GM21619 (cell line): Measurements from ENCODE around the gene ZFP36L2.
A peak's percentile ranks its signal among the peaks of the same experiment; 100 is the strongest.
"Not testable (repeated sequence)": the region's sequence is repeated elsewhere in the genome, so short reads cannot be mapped to it uniquely, and the experiment has no call there.

Source experiments
- ATAC-seq: cut with Tn5 transposase; IDR thresholded peaks from one replicate; pipeline ENCODE4 v1.9.1; 2021; ENCODE audit not compliant: unreplicated experiment

ZFP36L2 gene

DNA sequence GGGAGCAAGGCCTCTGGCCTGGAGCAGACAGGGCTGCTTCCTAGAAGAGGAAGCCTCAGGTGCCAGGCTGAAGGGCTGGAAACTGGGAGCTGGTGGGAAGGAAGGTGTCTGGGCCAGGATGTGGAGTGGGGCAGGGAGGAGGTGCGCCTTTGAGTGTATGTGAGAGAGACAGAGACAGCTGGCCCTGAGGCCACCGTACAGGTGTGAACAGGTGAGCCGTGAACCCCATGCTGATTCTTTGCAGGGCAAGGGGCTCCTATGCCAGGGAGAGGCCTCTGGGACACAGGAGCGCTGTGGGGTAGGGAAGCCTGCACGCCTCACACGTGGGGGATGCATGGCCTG is 16.3 kb downstream of the ZFP36L2 start:
- ATAC-seq = no peak

DNA sequence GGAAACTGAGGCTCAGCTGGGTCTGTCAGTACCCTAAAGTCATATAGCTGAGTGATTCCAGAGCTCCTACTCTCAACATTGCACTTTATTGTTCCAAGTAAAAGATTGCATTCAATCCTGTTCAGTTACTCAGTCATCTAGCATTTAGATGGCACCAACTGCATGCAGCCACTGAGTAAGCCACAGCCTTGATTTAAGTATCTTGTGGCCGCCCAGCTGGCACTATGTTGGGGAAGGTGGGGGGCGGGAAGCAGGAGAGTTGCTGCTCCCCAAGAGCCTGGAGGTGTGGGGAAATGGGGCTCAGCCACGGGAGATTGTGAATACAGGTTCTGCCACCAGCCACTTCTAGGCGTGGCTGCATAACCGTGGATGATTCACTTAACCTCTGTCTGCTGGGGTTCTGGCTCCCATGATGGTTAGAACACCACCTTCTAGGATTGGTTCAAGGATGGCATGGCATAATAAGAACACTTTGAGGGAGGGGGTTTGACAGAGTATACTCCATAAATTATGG is 17.1 kb downstream of the ZFP36L2 start:
- no peak for ATAC-seq

DNA sequence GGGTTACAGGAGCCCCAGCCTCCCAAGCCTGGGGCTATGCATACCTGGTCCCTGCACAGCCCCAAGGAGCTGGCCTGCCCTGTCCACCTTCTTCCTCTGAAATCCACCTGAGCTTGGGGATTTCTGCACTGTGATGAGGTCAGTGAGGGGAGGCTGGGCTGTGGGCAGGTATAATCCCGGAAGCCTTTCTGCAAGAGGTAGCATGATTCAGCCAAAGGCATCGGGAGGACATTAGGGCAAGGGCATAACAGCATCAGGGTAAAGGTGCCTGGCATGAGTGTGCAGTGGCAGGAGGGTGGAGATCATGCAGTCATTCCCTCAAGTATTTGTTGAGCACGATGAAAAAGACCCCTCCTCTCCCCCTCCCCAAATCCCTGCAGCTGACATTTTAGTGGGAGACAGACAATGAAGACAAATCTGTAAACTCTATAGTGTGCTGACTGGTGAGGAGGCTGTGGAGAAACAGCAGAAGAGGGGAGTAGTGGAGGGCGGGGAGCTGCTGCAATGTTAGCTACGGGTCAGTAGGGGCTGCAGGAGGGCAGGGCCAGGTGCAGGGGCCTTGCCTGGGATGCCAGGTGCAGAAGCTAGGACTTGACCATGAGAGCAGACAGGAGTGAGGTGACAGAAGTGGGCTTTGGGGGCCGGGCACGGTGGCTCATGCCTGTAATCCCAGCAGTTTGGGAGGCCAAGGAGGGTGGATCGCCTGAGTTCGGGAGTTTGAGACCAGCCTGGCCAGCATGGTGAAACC is 18.7 kb downstream of the ZFP36L2 start:
- ATAC-seq = no peak

DNA sequence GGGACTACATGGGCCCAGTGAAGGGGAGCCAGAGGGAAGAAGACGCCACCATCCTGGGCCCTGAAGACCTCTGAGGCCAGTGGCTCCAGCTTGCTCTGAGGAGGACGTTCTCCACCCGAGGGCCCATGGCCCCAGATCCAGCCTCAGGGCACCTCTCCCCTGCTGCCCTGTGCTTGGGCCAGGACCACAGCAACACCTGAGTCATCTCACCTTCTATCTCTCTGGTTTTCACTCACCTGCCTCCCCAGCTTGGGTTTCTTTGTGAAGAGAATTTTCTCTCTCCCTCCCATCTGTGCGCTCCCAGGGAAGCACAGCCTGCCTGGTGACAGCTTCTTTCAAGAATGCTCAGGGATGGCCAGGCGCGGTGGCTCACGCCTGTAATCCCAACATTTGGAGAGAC is 19.8 kb downstream of the ZFP36L2 start:
- no peak for ATAC-seq

DNA sequence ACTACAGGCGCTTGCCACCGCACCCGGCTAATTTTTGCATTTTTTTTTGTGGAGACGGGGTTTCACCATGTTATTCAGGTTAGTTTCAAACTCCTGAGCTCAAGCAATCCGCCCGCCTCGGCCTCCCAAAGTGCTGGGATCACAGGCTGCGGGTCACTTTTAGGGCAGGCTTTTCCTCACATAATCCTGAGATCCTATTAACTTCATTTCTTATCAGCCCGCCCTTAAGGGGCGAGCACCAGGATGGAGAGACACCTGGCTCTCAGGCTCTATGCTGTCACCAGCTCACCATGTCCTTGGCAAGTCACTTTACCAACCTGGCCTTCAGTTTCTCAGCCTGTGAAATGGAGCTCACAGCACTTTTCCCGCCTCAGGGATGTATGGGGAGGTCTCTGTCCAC is 23.0 kb downstream of the ZFP36L2 start:
- ATAC-seq = no peak

DNA sequence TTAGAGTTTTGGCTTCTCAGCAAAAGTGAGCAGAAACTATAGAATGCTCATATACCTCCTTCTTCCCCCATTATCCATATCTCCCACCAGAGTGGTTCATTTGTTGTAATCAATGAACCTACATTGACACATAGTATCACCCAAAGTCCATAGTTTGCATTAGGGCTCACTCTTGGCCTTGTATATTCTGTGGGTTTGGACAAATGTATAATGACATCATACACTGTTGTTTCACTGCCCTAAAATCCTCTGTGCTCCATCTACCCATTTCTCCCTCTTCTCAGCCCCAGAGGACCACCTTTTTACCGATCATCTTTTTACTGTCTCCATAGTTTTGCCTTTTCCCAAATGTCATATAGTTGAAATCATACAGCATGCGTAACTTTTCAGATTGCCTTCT is 24.1 kb downstream of the ZFP36L2 start:
- ATAC-seq = no peak

DNA sequence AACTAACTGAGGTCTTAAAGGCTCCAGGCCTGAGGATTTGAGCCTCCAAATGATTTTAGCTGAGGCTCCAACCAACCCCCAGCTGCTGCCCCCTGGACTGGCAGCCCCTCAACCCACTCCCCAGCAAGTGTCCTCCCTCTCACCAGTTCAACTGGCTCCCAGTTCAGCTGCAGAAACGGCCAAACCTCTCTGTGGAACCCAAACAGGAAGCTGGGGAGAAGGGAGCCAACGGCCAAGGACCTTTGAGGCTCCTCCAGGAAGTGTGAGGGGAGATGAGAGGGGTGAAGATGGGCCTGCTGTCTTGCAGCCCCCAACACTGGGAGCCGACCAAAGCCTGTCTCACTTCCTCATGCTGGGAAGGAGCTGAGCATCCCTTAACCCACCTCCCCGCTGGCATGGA is 24.9 kb downstream of the ZFP36L2 start:
- no peak for ATAC-seq

DNA sequence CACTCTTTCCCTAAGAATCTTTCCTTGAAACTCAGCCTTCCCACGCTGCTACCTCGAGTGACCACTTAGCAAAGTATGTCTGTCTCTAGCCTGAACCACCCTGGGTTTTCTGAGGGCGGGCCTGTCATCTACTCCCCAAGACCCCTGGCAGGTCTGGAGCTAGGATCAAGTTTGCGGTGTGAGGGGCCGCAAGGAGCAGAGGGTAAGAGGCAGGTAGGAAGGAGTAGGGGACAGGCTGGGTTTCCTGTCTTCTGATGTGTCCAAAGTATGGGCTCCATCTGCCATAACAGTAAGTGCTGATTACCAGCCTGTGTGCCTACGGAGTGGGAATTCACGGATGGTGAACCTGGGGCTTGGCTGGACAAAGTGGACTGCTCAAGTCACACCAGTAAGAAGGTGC is 25.4 kb downstream of the ZFP36L2 start:
- no peak for ATAC-seq

DNA sequence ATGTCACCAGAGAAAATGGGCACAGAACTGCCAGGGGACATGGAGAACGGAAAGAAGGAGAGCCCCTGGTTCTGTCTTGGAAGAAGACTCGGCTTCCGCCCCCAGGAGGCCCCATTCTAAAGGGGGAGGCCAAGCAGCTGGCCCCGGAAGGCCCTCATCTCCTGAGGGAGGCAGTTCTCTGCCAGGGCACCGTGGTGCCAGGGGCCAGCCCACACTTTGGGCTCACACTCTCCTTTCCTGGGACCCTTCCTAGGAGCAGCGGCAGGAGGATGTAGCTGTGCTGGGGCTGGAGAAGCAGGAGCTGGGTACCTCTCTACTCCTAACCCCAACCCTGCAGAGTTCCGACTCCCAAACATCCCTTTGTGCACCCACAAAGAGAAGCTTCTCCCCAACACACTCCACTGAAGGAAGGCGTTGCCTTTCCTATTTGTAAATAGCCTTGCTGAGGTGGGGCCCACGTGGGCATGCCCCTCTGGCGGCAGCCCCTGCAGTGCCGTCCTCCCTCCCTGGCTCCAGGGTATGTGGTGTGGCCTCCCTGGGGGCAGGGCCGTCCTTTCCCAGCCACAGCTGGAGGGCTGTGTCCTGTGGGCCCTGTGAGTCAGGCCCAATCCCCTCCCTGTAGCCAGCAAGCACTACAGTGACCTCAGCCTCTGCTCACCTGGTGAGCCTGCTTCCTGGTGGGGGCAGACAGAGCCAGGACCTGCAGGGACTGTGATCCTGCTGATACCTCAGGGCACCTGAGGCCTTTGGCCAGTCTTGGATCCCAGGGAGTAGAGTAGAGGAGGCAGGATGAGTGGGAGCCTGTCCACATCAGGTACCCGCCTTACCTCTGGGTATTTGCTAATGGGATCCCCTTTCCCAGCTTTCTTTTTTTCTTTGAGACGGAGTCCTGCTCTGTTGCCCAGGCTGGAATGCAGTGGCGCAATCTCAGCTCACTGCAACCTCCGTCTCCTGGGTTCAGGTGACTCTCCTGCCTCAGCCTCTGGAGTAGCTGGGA is 26.6 kb downstream of the ZFP36L2 start:
- no peak for ATAC-seq

DNA sequence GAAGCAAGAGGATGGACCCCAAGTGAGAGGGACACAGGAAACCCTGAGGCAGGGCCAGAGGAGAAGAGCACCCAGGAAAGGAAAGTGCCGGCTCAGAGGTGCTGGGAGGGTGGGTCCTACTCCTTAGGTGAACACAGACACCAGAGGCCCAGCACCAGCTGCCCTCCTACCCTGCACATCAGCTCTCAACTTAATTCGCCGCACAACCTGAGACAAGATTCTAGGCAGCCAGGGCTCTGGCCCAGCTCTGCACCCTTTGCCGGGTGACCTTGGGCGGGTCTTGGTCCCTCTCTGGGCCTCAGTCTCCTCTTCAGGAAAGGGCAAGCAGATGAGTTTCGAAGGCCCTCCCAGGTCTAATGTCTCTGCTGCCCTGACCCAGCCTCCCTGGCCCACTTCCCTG is 28.1 kb downstream of the ZFP36L2 start:
- no peak for ATAC-seq

DNA sequence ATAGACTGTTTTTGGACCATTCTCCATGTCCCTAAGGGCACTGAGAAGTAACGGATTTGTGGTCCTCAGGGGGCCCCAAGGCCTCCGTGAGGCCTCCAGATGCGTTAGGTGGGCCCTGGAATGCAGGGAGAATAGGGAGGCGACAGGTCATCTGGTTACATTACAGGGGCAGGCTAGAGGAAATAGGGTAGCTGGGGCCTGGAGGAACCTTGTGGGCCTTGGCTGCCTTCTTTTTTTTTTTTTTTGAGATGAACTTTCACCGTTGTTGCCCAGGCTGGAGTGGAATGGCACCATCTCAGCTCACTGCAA is 28.9 kb downstream of the ZFP36L2 start:
- ATAC-seq = no peak

DNA sequence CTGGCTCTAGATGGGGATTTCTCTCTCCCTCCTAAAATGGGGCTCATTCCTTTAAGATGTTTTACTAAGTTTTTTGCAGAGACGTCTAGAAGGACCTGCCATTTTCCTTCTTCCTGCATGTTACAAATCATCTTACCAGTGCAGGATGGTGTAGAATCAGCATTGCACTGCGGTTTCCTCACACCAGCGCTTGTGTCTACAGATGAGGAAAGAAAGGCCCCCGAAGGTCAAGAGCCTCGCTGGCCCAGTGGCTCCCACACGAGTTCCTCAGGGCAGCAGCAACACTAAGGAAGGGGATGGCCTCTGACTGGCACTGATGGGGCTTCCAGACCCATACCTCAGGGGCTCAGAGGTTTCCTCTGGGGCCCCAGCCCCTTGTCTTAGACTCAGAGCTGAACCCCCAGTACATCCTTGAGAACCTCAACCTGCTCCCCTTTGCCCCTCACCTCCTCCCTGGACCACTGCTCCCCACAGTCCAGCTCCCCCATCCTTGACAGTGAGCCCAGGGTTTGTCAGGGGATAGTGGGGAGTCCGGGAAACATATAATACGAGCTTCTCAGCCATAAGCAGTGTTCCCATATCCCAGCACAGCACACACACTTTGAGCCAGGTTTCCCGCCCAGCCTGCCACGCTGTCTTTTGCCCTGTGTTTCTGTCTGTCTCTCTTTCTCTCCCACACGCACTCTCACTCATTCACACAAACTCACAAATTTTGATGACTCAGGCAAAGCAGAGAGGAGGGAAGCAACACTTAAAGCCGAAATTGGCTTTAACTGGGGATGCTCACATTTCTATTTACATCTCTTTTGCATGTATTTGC is 29.4 kb downstream of the ZFP36L2 start:
- no peak for ATAC-seq

DNA sequence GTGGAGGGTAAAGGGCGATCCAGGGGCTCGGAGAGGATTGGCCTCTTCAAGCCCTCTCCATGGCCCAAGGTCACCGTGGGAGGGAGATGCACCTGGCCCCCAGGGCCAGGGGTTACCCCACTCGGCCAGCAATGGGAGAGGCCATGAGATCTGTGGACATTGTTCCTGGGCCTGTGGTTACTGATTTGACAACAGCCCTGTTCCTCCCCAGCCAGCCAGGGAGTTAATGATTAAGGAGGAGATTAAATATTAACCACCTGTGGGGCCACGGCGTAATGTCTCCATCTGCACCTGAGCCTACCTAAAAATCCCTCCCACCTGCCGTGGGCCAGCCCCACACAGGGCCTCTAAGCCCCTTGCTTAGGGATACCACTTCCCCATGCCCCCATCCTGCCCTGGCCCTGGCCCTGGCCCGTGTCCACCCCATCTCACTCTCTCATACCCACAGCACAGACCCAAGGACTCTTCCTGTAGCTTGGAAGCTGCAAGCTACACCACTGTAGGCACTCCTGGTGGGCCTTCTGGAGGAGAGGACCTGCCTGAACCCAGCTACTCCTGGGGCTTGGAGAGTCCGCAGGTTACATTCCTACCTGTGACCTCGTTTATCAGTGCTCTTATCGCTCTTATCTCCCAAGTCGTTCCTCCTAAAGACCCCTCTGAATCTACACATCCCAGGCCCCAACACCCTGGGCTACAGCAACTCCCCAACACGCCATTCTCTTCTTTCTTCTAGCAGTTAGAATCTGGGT is 32.1 kb downstream of the ZFP36L2 start:
- peak; percentile 53 for ATAC-seq

DNA sequence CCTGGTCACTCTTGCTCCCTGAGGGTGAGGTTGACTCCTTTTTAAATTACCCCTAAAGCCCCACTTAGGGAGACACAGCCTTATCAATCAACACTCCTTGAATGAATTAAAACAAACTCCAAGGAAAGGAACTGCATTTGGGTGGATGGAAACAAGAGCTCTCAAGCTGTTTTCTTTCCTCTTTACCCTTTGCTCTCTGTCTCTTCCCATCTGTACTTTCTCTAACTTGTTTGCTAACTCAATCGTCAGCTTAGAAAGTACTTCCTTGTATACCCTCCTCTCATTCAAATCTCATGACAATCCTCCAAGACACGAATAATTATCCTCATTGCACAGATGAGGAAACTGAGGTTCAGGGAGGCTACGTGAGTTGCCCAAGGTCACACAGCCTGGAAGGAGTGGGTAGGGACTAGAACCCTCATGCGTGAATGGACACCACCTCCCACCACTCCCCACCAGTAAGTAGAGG is 32.7 kb downstream of the ZFP36L2 start:
- ATAC-seq = no peak

DNA sequence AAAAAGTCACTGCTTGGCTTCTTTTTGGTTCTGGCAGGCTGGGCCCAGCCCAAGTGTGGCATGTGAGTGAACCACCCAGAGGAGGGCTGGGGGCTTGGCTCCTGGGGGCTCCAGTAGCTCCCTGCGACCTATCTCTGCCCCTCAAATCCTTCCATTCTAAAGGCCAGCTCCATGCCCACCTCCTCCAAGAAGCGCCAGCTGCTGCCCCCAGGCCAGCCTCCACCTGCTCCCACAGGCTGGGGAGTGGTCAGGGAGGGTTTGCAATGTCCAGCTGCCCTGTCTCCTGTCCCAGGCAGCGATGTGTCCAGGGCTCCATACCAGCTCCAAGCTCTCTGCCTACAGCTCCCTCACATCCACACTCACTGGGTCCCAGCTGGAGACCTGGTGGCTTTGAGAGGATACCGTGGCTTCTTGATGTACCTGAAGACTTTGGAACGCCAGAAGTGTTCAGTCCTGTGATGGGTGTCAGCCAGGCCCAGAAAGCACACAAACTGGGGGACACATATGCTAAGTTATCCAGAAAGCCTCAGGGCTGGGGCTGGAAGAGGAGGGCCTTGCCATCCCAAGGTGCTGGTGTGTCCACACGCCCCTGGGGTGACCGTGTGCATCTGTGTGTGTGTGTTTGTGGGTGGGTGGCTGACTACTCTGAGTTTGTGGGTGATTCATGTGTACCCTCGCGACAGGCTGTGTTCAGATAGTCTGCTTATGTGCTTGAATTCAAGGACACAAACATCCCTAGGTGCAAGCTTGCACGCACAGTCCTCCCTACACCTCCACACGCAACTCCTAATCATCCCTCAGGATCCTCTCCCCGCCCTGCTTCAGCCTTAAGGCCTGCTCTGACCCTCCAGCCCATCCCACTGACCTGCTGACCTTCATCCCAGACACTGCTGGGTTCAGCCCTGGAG is 33.4 kb downstream of the ZFP36L2 start:
- ATAC-seq = no peak

DNA sequence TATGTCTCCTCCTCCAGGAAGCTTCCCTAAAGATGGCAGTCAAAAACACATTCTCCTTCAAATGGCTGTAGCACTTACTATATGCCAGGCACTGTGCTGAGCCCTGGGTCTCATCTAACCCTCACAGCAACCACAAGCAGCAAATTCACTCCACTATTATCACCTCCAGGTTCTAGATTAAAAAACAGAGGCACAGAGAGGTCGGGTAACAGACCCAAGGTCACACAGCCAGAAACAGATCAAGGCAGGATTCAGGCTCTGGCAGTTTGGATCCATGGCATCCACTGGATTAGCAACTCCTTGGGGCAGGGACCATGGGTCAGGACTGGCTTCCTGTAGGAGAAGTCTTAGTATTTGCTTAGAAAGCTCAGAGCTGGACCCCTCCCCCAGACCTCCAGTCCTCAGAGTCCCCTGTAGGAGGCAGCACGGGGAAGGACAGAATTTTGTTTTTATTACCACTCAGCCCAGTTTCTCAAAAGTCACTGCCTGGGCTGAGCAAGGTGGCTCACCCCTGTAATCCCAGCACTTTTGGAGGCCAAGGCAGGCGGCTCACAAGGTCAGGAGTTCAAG is 34.4 kb downstream of the ZFP36L2 start:
- no peak for ATAC-seq

DNA sequence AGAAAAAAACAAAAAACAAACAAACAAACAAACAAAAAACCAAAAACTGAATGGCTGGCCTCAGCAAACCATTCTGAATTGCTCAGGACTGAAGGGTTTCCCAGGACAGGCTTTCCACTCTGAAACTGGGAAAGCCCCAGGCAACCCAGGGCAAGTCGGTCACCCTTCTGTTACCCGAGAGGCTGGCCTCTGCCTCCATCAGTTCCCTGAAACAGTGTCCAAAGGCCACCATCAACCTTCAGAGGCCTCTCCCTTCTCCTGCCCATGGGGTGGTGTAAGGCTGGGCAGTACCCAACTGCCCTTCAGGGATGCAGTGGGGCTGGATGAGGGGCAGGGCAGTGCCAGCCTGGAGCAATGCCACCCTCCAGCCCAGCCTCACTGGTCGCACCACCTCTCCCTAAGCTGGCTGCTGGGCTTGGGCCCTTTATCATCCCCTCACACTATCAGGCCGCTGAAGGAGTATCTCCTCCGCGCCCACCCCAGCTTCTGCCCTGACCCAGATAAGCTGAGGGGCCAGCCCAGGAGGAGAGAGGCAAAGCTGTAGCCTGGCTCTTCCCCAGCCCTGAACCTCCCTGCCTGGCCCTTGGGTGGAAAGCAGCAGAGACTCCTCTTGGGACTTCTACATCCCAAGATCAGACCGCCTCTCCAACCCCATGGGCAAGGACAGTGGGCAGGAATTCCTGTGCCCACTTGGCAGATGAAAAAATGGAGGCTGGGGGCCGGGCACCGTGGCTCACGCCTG is 35.9 kb downstream of the ZFP36L2 start:
- ATAC-seq = no peak

DNA sequence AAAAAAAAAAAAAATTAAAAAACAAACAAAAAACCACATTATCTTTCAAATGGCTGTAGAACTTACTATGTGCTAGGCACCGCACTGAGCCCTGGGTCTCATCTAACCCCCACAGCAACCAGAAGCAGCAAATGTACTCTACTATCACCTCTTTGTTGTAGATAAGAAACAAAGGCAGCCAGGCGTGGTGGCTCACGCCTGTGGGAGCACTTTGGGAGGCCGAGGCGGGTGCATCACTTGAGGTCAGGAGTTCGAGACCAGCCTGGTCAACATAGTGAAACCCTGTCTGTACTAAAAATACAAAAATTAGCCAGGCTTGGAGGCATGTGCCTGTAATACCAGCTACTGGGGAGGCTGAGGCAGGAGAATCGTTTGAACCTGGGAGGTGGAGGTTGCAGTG is 36.5 kb downstream of the ZFP36L2 start:
- ATAC-seq = not testable (repeated sequence)
